NCI-H2227 treated with DMSO at 0.1 percent for 48 hours (cell line): Measurements from ENCODE around the gene OAS1.
"Not testable (repeated sequence)": the region's sequence is repeated elsewhere in the genome, so short reads cannot be mapped to it uniquely, and the experiment has no call there.

Source experiments
- DNase-seq: peaks from one replicate; lab custom pipeline; 2025; lab: John Stamatoyannopoulos, UW

The OAS1 gene

GRCh38 chr12:112900298-112901145 is 6.2 kb upstream of the OAS1 start:
- DNase-seq: no peak

GRCh38 chr12:112901271-112901670 is 5.5 kb upstream of the OAS1 start:
- no peak for DNase-seq

- DNase-seq: no peak
These were observed 2.2 kb upstream of the OAS1 start for GRCh38 chr12:112904571-112904970.

GRCh38 chr12:112905451-112906089 is 1.2 kb upstream of the OAS1 start:
- no peak for DNase-seq

GRCh38 chr12:112907415-112908157 is 824 bp downstream of the OAS1 start:
- no peak for DNase-seq

GRCh38 chr12:112908548-112908947 is 1.8 kb downstream of the OAS1 start:
- DNase-seq: no peak

- no peak for DNase-seq
These were observed 2.9 kb downstream of the OAS1 start for GRCh38 chr12:112909693-112910092.

GRCh38 chr12:112913038-112913688 is 6.4 kb downstream of the OAS1 start:
- no peak for DNase-seq

- not testable (repeated sequence) for DNase-seq
These were observed 7.1 kb downstream of the OAS1 start for GRCh38 chr12:112913888-112914287.

GRCh38 chr12:112916270-112916669 is 9.5 kb downstream of the OAS1 start:
- DNase-seq: no peak

- no peak for DNase-seq
These were observed 12.4 kb downstream of the OAS1 start for GRCh38 chr12:112919121-112919520.

- DNase-seq: no peak
These were observed 18.2 kb downstream of the OAS1 start for GRCh38 chr12:112924986-112925385.

- DNase-seq: not testable (repeated sequence)
These were observed 19.8 kb downstream of the OAS1 start for GRCh38 chr12:112926416-112927033.

- no peak for DNase-seq
These were observed 20.7 kb downstream of the OAS1 start for GRCh38 chr12:112927475-112927874.

GRCh38 chr12:112927925-112928324 is 21.2 kb downstream of the OAS1 start:
- no peak for DNase-seq

GRCh38 chr12:112928978-112929377 is 22.2 kb downstream of the OAS1 start:
- DNase-seq: no peak

- no peak for DNase-seq
These were observed 23.0 kb downstream of the OAS1 start for GRCh38 chr12:112929715-112930114.

- no peak for DNase-seq
These were observed 23.6 kb downstream of the OAS1 start for GRCh38 chr12:112930350-112930749.

GRCh38 chr12:112932485-112933128 is 25.8 kb downstream of the OAS1 start:
- DNase-seq: no peak

GRCh38 chr12:112933129-112933505 is 26.4 kb downstream of the OAS1 start:
- DNase-seq: no peak

- DNase-seq: no peak
These were observed 29.5 kb downstream of the OAS1 start for GRCh38 chr12:112936264-112936663.
